Gastroesophageal sphincter (tissue), 4 donors: ENCODE results near the gene CFAP97D2. TPM values are rescaled to one million over a fixed set of nuclear protein-coding genes. Genes with fewer than 3 reads are reported as not detected.

Experiments
- ATAC-seq: fragments of 150-250 bp; one replicate; pipeline ENCODE4 v1.9.1; 2016; ENCODE audit warnings: mild to moderate bottlenecking, moderate library complexity
- H3K27ac ChIP-seq, 4 donors: fragments of 200-600 bp; sonication (generic) in 3 of 4; 1 replicate in 3 of 4; 2 replicates in 1 of 4; pipeline ENCODE4 v1.5.1; 2016 to 2019
- H3K27me3 ChIP-seq: fragments of 200-600 bp; sonication (generic); one replicate; pipeline ENCODE4 v1.5.1; 2019
- H3K36me3 ChIP-seq, 2 donors: fragments of 200-600 bp; sonication (generic); one replicate each; pipeline ENCODE4 v1.5.1; 2019; ENCODE audit warnings: control low read depth in 1 of 2
- H3K4me1 ChIP-seq, 3 donors: fragments of 200-600 bp; sonication (generic); 1 replicate in 2 of 3; 2 replicates in 1 of 3; pipeline ENCODE4 v1.5.1; 2016 to 2019; ENCODE audit warnings: control low read depth in 2 of 3
- H3K4me3 ChIP-seq, 2 donors: fragments of 200-600 bp; sonication (generic); one replicate each; pipeline ENCODE4 v1.5.1; 2019; ENCODE audit warnings: mild to moderate bottlenecking in 1 of 2, moderate library complexity in 1 of 2
- H3K9me3 ChIP-seq, 3 donors: fragments of 200-600 bp; sonication (generic); one replicate each; pipeline ENCODE4 v1.5.1; 2017 to 2019; ENCODE audit warnings: control low read depth in 2 of 3
- EP300 ChIP-seq: sonication (generic); formaldehyde crosslinking; IDR thresholded peaks from one replicate; pipeline ENCODE4 v1.6.1; 2017; ENCODE audit warnings: antibody characterized with exemption, mild to moderate bottlenecking
- POLR2A ChIP-seq, 2 donors: fragments of 450-650 bp; IDR thresholded peaks; one replicate each; pipeline ENCODE4 v1.6.1; 2017; ENCODE audit warnings: antibody characterized with exemption in 2 of 2, mild to moderate bottlenecking in 2 of 2, moderate library complexity in 1 of 2
- POLR2AphosphoS5 ChIP-seq: sonication (generic); formaldehyde crosslinking; IDR thresholded peaks from one replicate; pipeline ENCODE4 v1.6.1; 2017; ENCODE audit warnings: antibody characterized with exemption
- WGBS, 2 donors: methylation state at CpG; one replicate each; pipeline ENCODE4 v1.1.5; 2018; ENCODE audit warnings: low coverage in 1 of 2; 5-methylcytosine and 5-hydroxymethylcytosine counted together
- total RNA-seq, 4 donors: library from RNA; depleted of rRNA; stranded (reverse); fragments of >200 nt; gene quantifications; one replicate each; pipeline ENCODE4 v1.1.0, GENCODE V29; 2016
- TF ChIP-seq, protein P1 (sequence below), 4 experiments: fragments of 200-600 bp in 2 of 4; fragments of 450-650 bp in 2 of 4; sonication (generic) in 1 of 4; IDR thresholded peaks; one replicate each; pipeline ENCODE4 v1.5.1; 2017 to 2019; ENCODE audit warnings: antibody characterized with exemption in 4 of 4, mild to moderate bottlenecking in 2 of 4, moderate library complexity in 2 of 4

The CFAP97D2 gene
- total RNA-seq, 4 donors from 2014 or later, result not detected

- H3K4me1 ChIP-seq, result peaks cover 0 to 17% (median 2%) of the 10 kb centered on the region in 3 donors
- H3K27ac ChIP-seq, result no peak overlapping the region
- H3K4me3 ChIP-seq, result no peak overlapping the region
- 58 to 66% methylated on average over 2 to 4 of the region's 8 CpGs for WGBS, 2 donors
- no peaks in the 10 kb centered on the region for H3K36me3 ChIP-seq
- H3K27me3 ChIP-seq, result peaks cover 29% of the 10 kb centered on the region
- ATAC-seq, result no peak
- TF ChIP-seq, protein P1, sequence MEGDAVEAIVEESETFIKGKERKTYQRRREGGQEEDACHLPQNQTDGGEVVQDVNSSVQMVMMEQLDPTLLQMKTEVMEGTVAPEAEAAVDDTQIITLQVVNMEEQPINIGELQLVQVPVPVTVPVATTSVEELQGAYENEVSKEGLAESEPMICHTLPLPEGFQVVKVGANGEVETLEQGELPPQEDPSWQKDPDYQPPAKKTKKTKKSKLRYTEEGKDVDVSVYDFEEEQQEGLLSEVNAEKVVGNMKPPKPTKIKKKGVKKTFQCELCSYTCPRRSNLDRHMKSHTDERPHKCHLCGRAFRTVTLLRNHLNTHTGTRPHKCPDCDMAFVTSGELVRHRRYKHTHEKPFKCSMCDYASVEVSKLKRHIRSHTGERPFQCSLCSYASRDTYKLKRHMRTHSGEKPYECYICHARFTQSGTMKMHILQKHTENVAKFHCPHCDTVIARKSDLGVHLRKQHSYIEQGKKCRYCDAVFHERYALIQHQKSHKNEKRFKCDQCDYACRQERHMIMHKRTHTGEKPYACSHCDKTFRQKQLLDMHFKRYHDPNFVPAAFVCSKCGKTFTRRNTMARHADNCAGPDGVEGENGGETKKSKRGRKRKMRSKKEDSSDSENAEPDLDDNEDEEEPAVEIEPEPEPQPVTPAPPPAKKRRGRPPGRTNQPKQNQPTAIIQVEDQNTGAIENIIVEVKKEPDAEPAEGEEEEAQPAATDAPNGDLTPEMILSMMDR (IDR thresholded peaks at IDR 0.05), result no peak
- no peak for TF ChIP-seq POLR2A (IDR thresholded peaks at IDR 0.05)
- no peak for TF ChIP-seq POLR2AphosphoS5
- no peak for TF ChIP-seq EP300
- no peaks in the 10 kb centered on the region for H3K9me3 ChIP-seq
These were observed 46.6 kb downstream of the CFAP97D2 start for GRCh38 chr13:114225610-114226009.

- WGBS, 2 donors, result 60 to 89% methylated on average over 1 to 6 of the region's 11 CpGs
- Histone ChIP-seq H3K36me3 (no peaks in the 10 kb centered on the region), H3K27me3 (peaks cover 29% of the 10 kb centered on the region), H3K27ac (no peak overlapping the region), H3K9me3 (no peaks in the 10 kb centered on the region), H3K4me1 (peaks cover 0 to 17% (median 2%) of the 10 kb centered on the region in 3 donors), H3K4me3 (no peak overlapping the region)
- TF ChIP-seq POLR2A (IDR thresholded peaks at IDR 0.05), result no peak
- TF ChIP-seq POLR2AphosphoS5, result no peak
- TF ChIP-seq, protein P1 (IDR thresholded peaks at IDR 0.05), result no peak
- no peak for TF ChIP-seq EP300
- no peak for ATAC-seq
These were observed 47.0 kb downstream of the CFAP97D2 start for GRCh38 chr13:114226088-114226487.

GRCh38 chr13:114226699-114227323 is 47.8 kb downstream of the CFAP97D2 start:
- peaks cover 29% of the 10 kb centered on the region for H3K27me3 ChIP-seq
- no peak overlapping the region for H3K4me3 ChIP-seq
- peaks cover 0 to 17% (median 2%) of the 10 kb centered on the region in 3 donors for H3K4me1 ChIP-seq
- 11 to 14% methylated on average over 1 to 4 of the region's 19 CpGs for WGBS, 2 donors
- H3K36me3 ChIP-seq, result no peaks in the 10 kb centered on the region
- no peak overlapping the region for H3K27ac ChIP-seq
- peak; percentile 90 for ATAC-seq
- TF ChIP-seq, protein P1 (IDR thresholded peaks at IDR 0.05), result peak; percentile 93 to 99 (median 98)
- no peak for TF ChIP-seq EP300
- H3K9me3 ChIP-seq, result no peaks in the 10 kb centered on the region

DNA sequence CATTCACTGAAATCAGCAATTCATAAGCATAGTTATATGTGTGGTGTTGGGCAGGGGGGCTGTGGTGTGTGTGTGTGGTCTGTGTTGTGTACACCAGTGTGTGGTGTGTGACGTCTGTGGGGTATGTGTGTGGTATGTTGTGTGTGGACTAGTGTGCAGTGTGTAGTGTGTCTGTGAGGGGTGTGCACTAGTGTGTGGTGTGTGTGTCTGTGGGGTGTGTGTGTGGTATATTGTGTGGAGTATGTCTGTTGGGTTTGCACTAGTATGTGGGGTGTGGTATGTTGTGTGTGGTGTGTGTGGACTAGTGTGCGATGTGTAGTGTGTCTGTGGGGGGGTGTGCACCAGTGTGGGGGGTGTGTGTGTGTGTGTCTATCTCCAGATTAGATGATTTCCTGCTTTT is 48.5 kb downstream of the CFAP97D2 start:
- 50 to 80% methylated on average over 1 to 2 of the region's 2 CpGs for WGBS, 2 donors
- Histone ChIP-seq H3K4me1 (peaks cover 0 to 17% (median 2%) of the 10 kb centered on the region in 3 donors), H3K27ac (no peak overlapping the region), H3K9me3 (no peaks in the 10 kb centered on the region), H3K27me3 (peaks cover 29% of the 10 kb centered on the region), H3K4me3 (no peak overlapping the region), H3K36me3 (no peaks in the 10 kb centered on the region)
- no peak for ATAC-seq
- TF ChIP-seq, protein P1 (IDR thresholded peaks at IDR 0.05), result no peak
- TF ChIP-seq POLR2A (IDR thresholded peaks at IDR 0.05), result no peak
- no peak for TF ChIP-seq EP300
- no peak for TF ChIP-seq POLR2AphosphoS5

GRCh38 chr13:114228176-114228575 is 49.1 kb downstream of the CFAP97D2 start:
- no peaks in the 10 kb centered on the region for H3K36me3 ChIP-seq
- TF ChIP-seq, protein P1 (IDR thresholded peaks at IDR 0.05), result no peak
- TF ChIP-seq EP300 (no peak), POLR2AphosphoS5 (no peak)

More at GRCh38 chr13:114228176-114228575, 49.1 kb downstream of the CFAP97D2 start:
- Histone ChIP-seq H3K9me3 (no peaks in the 10 kb centered on the region), H3K4me3 (no peak overlapping the region), H3K4me1 (peaks cover 0 to 17% (median 2%) of the 10 kb centered on the region in 3 donors), H3K27ac (no peak overlapping the region), H3K27me3 (peaks cover 29% of the 10 kb centered on the region)
- 39 to 70% methylated on average over 2 to 5 of the region's 9 CpGs for WGBS, 2 donors
- no peak for ATAC-seq
